Neural cell (in vitro differentiated cells): ENCODE measurements around the gene IGSF21.

Experiments used
- EP300 ChIP-seq: fragments of 450-650 bp; conservative IDR thresholded peaks from 2 replicates; pipeline ENCODE4 v1.6.1; 2014; ENCODE audit warnings: antibody characterized with exemption, mild to moderate bottlenecking, moderate library complexity; ENCODE audit not compliant: poor library complexity, severe bottlenecking
- EZH2 ChIP-seq: fragments of 200-600, 300-800 bp; shearing (Covaris generic), sonication (generic); IDR thresholded peaks from 2 replicates; pipeline ENCODE4 v1.6.1; 2014; ENCODE audit warnings: antibody characterized with exemption, low read length, borderline replicate concordance, mild to moderate bottlenecking; ENCODE audit not compliant: insufficient read depth, poor library complexity, severe bottlenecking
- MXI1 ChIP-seq: fragments of 450-650 bp; conservative IDR thresholded peaks from 2 replicates; pipeline ENCODE4 v1.6.1; 2014; ENCODE audit warnings: antibody characterized with exemption, mild to moderate bottlenecking; ENCODE audit not compliant: poor library complexity, severe bottlenecking
- POLR2AphosphoS5 ChIP-seq: IDR thresholded peaks from 2 replicates; pipeline ENCODE4 v1.6.1; 2012
- RAD21 ChIP-seq: fragments of 450-650 bp; conservative IDR thresholded peaks from 2 replicates; pipeline ENCODE4 v1.6.1; 2014; ENCODE audit warnings: antibody characterized with exemption, mild to moderate bottlenecking, moderate library complexity
- SMC3 ChIP-seq: fragments of 450-650 bp; conservative IDR thresholded peaks from 2 replicates; pipeline ENCODE4 v1.6.1; 2014; ENCODE audit warnings: antibody characterized with exemption, mild to moderate bottlenecking, moderate library complexity; ENCODE audit not compliant: poor library complexity
- TAF1 ChIP-seq: IDR thresholded peaks from 2 replicates; pipeline ENCODE4 v1.6.1; 2012; ENCODE audit warnings: low read depth
- TF ChIP-seq, protein P1 (sequence below): fragments of 450-650 bp; IDR thresholded peaks from 2 replicates; pipeline ENCODE4 v1.5.1; 2014; ENCODE audit warnings: antibody characterized with exemption, mild to moderate bottlenecking, moderate library complexity; ENCODE audit not compliant: poor library complexity, severe bottlenecking
- TF ChIP-seq, protein P2 (sequence below): IDR thresholded peaks from 2 replicates; pipeline ENCODE4 v1.6.1; 2012; ENCODE audit warnings: borderline replicate concordance

DNA sequence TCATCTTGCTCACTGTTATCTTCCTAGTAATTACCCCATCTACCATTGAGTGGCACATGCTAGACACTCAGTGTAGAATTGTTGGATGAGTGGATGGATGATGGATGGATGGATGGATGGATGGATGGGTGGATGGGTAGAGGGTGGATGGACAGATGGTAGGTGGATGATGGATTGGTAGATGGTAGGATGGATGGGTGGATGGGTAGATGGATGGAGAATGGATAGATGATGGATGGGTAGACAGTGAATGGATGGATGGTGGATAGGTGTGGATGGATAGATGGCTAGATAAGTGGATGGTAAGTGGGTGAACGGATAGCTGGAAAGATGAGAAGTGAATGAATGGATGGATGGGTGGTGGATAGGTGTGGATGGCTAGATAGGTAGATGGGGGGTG, 207.9 kb downstream of the IGSF21 start:
- TF ChIP-seq, protein P1, sequence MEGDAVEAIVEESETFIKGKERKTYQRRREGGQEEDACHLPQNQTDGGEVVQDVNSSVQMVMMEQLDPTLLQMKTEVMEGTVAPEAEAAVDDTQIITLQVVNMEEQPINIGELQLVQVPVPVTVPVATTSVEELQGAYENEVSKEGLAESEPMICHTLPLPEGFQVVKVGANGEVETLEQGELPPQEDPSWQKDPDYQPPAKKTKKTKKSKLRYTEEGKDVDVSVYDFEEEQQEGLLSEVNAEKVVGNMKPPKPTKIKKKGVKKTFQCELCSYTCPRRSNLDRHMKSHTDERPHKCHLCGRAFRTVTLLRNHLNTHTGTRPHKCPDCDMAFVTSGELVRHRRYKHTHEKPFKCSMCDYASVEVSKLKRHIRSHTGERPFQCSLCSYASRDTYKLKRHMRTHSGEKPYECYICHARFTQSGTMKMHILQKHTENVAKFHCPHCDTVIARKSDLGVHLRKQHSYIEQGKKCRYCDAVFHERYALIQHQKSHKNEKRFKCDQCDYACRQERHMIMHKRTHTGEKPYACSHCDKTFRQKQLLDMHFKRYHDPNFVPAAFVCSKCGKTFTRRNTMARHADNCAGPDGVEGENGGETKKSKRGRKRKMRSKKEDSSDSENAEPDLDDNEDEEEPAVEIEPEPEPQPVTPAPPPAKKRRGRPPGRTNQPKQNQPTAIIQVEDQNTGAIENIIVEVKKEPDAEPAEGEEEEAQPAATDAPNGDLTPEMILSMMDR = no peak
- TF ChIP-seq SMC3 (no peak), RAD21 (no peak), EZH2 (no peak), EP300 (no peak), POLR2AphosphoS5 (no peak), MXI1 (no peak), TAF1 (no peak)
- TF ChIP-seq, protein P2, sequence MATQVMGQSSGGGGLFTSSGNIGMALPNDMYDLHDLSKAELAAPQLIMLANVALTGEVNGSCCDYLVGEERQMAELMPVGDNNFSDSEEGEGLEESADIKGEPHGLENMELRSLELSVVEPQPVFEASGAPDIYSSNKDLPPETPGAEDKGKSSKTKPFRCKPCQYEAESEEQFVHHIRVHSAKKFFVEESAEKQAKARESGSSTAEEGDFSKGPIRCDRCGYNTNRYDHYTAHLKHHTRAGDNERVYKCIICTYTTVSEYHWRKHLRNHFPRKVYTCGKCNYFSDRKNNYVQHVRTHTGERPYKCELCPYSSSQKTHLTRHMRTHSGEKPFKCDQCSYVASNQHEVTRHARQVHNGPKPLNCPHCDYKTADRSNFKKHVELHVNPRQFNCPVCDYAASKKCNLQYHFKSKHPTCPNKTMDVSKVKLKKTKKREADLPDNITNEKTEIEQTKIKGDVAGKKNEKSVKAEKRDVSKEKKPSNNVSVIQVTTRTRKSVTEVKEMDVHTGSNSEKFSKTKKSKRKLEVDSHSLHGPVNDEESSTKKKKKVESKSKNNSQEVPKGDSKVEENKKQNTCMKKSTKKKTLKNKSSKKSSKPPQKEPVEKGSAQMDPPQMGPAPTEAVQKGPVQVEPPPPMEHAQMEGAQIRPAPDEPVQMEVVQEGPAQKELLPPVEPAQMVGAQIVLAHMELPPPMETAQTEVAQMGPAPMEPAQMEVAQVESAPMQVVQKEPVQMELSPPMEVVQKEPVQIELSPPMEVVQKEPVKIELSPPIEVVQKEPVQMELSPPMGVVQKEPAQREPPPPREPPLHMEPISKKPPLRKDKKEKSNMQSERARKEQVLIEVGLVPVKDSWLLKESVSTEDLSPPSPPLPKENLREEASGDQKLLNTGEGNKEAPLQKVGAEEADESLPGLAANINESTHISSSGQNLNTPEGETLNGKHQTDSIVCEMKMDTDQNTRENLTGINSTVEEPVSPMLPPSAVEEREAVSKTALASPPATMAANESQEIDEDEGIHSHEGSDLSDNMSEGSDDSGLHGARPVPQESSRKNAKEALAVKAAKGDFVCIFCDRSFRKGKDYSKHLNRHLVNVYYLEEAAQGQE = no peak
